ENCODE results near the gene KMT5C. TPM values are rescaled to one million over a fixed set of nuclear protein-coding genes. Genes with fewer than 3 reads are reported as not detected.

Gene KMT5C
- total and polyA plus RNA-seq, 10 of the 15 experiments (the other 5 are each of a cell fraction or from before 2014, with no cell fraction given), result 0.20 to 15.8 (median 4.3) TPM; not detected in 1

- H3K79me2 ChIP-seq (ENCODE audit: control insufficient read depth, insufficient read depth, low read length), result no peaks in the 10 kb centered on the region
- no peak overlapping the region for H3K4me2 ChIP-seq (ENCODE audit: control insufficient read depth, insufficient read depth)
- in situ Hi-C loops (cut with MboI), result no loop called here
- no peaks in the 10 kb centered on the region for H3K9me3 ChIP-seq (replicated peaks; ENCODE audit: control insufficient read depth, insufficient read depth, low read length)
- POLR2A ChIA-PET, result no interaction called here
- H3K9ac ChIP-seq (ENCODE audit: control insufficient read depth, insufficient read depth, low read length), result no peak overlapping the region
- DNase-seq (ENCODE audit: low read depth, low spot score) (no peak), FAIRE-seq (no peak), ATAC-seq (no peak)
- CTCF ChIA-PET, result interaction anchor here (3.4 kb wide), 1 partner anchor 9 kb away, joined by 16 read pairs; no protein-coding TSS in a partner anchor
- no peak overlapping the region for H3K27ac ChIP-seq (ENCODE audit: control insufficient read depth, insufficient read depth)
- no peaks in the 10 kb centered on the region for H3K27me3 ChIP-seq (replicated peaks in 1 of 2; ENCODE audit: control insufficient read depth in 2 of 2, insufficient read depth in 2 of 2, low read length in 1 of 2)
- no TSS peak for BruUV-seq (replicated peaks)
- RAD21 ChIA-PET (ENCODE audit: unreplicated experiment), result no interaction called here
- WGBS (ENCODE audit: insufficient coverage, insufficient replicate concordance, low lambda C conversion rate, missing lambda C conversion rate), result 29% methylated on average over 9 of the region's 9 CpGs
- H4K20me1 ChIP-seq (ENCODE audit: control insufficient read depth, insufficient read depth), result no peaks in the 10 kb centered on the region
- intact Hi-C loops (cut with micrococcal nuclease; ENCODE audit: unreplicated experiment), result no loop called here
- SMC1A ChIA-PET (ENCODE audit: uncharacterized antibody, unreplicated experiment), result no interaction called here
- no peaks in the 10 kb centered on the region for H3K4me1 ChIP-seq (ENCODE audit: control insufficient read depth, insufficient read depth, low read length)
- no peak overlapping the region for H2AFZ ChIP-seq (ENCODE audit: control insufficient read depth, low read depth, low read length)
- no peak overlapping the region for H3K4me3 ChIP-seq
- no peak for TF ChIP-seq ATF7 (IDR thresholded peaks at IDR 0.05; ENCODE audit: low read depth)
- no peak for TF ChIP-seq HDGF (IDR thresholded peaks at IDR 0.05)
- no peak for TF ChIP-seq ESRRA (IDR thresholded peaks at IDR 0.05; ENCODE audit: low read length)
- no peak for TF ChIP-seq JUNB (IDR thresholded peaks at IDR 0.05)
- TF ChIP-seq IRF3 (IDR thresholded peaks at IDR 0.05), result no peak
- no peak for TF ChIP-seq ZZZ3 (IDR thresholded peaks at IDR 0.05; ENCODE audit: control insufficient read depth, insufficient read length, low read depth)
- TF ChIP-seq PML (IDR thresholded peaks at IDR 0.05; ENCODE audit: low read length), result no peak
- no peak for TF ChIP-seq SMC3 (IDR thresholded peaks at IDR 0.05; ENCODE audit: borderline replicate concordance, low read length)
- no peak for TF ChIP-seq PRDM15 (CRISPR knock-in tag; IDR thresholded peaks at IDR 0.05)
- TF ChIP-seq RFX5 (IDR thresholded peaks at IDR 0.05; ENCODE audit: low read depth, low read length), result no peak
- no peak for TF ChIP-seq USF1 (IDR thresholded peaks at IDR 0.05; ENCODE audit: borderline replicate concordance, extremely low read length, insufficient read depth, low read depth, low read length)
- no peak for TF ChIP-seq CHD1 (IDR thresholded peaks at IDR 0.05; ENCODE audit: low read depth, low read length)
- no peak for TF ChIP-seq RUNX3 (IDR thresholded peaks at IDR 0.05; ENCODE audit: low read length)
- no peak for TF ChIP-seq PKNOX1 (IDR thresholded peaks at IDR 0.05)
- H3K36me3 ChIP-seq (ENCODE audit: control insufficient read depth in 2 of 2, insufficient read depth in 2 of 2, low read length in 1 of 2), result no peaks in the 10 kb centered on the region
Measured at GRCh38 chr19:55311397-55311796, 28.3 kb upstream of the KMT5C start.
